GM12878 (cell line): ENCODE results near the gene CTDNEP1. TPM values are rescaled to one million over a fixed set of nuclear protein-coding genes. Genes with fewer than 3 reads are reported as not detected.

ENCODE experiments used
- BHLHE40 ChIP-seq, 2 experiments: fragments of 450-650 bp in 1 of 2; IDR thresholded peaks; 2 replicates each; pipeline ENCODE4 v1.6.1; 2011 to 2017; ENCODE audit warnings: low read depth in 2 of 2, borderline replicate concordance in 1 of 2, improper control_type of control experiment in 1 of 2, low read length in 1 of 2, mild to moderate bottlenecking in 1 of 2
- FOXK2 ChIP-seq: fragments of 450-650 bp; IDR thresholded peaks from 2 replicates; pipeline ENCODE4 v1.6.1; 2017; ENCODE audit warnings: mild to moderate bottlenecking, moderate library complexity
- HDAC2 ChIP-seq: fragments of 200-600 bp; sonication (generic); IDR thresholded peaks from 2 replicates; pipeline ENCODE4 v1.6.1; 2017
- MYB ChIP-seq: fragments of 150-350 bp; IDR thresholded peaks from 2 replicates; pipeline ENCODE4 v1.6.1; 2014; ENCODE audit warnings: mild to moderate bottlenecking, low read depth, low read length, borderline replicate concordance
- NFYA ChIP-seq: IDR thresholded peaks from 2 replicates; pipeline ENCODE4 v1.6.1; 2011; ENCODE audit warnings: low read depth, mild to moderate bottlenecking, low read length, improper control_type of control experiment, borderline replicate concordance
- NR2F1 ChIP-seq: fragments of 450-650 bp; conservative IDR thresholded peaks from 2 replicates; pipeline ENCODE4 v1.6.1; 2017; ENCODE audit warnings: mild to moderate bottlenecking
- PAX8 ChIP-seq: fragments of 450-650 bp; IDR thresholded peaks from 2 replicates; pipeline ENCODE4 v1.6.1; 2017; ENCODE audit warnings: mild to moderate bottlenecking, moderate library complexity
- POLR2AphosphoS2 ChIP-seq: IDR thresholded peaks from 2 replicates; pipeline ENCODE4 v1.6.1; 2011; ENCODE audit warnings: low read depth, mild to moderate bottlenecking, low read length, improper control_type of control experiment, moderate library complexity
- SMAD1 ChIP-seq: fragments of 450-650 bp; IDR thresholded peaks from 2 replicates; pipeline ENCODE4 v1.6.1; 2018; ENCODE audit warnings: mild to moderate bottlenecking, low read depth; ENCODE audit not compliant: partially characterized antibody
- SRF ChIP-seq, 2 experiments: IDR thresholded peaks; 2 replicates each; pipeline ENCODE4 v1.6.1; 2011; ENCODE audit warnings: low read depth in 2 of 2, low read length in 2 of 2, mild to moderate bottlenecking in 1 of 2, moderate library complexity in 1 of 2
- ZNF274 ChIP-seq: IDR thresholded peaks from one replicate; pipeline ENCODE4 v1.8.0; 2011; ENCODE audit not compliant: insufficient read length, insufficient read depth
- ZNF622 ChIP-seq: fragments of 450-650 bp; IDR thresholded peaks from 2 replicates; pipeline ENCODE4 v1.6.1; 2017; ENCODE audit warnings: mild to moderate bottlenecking, inconsistent platforms
- polyA plus RNA-seq, 11 experiments: library from polyadenylated mRNA; depleted of rRNA in 4 of 11; unstranded in 6 of 11; stranded (reverse) in 5 of 11; fragments of >200 nt; fragmentation: Nextera tagmentation in 4 of 11; fragmentation: Illumina TruSeq in 1 of 11; extraction: Ambion mirVana in 4 of 11; extraction: Trizol in 1 of 11; gene quantifications; 1 replicate in 1 of 11; 2 replicates in 10 of 11; pipeline versions ENCODE4 v1.2.1 to v1.2.3, GENCODE V29; 2011 to 2016; ENCODE audit warnings: inconsistent platforms in 2 of 11, missing spikeins in 2 of 11, low read depth in 1 of 11
- total RNA-seq, 4 experiments: library from RNA; depleted of rRNA in 3 of 4; stranded (reverse); fragments of >200 nt in 3 of 4; fragmentation: Illumina TruSeq in 1 of 4; extraction: Trizol in 1 of 4; gene quantifications; 2 replicates each; pipeline versions ENCODE4 v1.2.1 to v1.2.3, GENCODE V29; 2013 to 2021
- TF ChIP-seq, protein P1 (sequence below): fragments of 450-650 bp; IDR thresholded peaks from 2 replicates; pipeline ENCODE4 v1.6.1; 2014; ENCODE audit warnings: mild to moderate bottlenecking
- TF ChIP-seq, protein P2 (sequence below): fragments of 450-650 bp; IDR thresholded peaks from 2 replicates; pipeline ENCODE4 v1.6.1; 2017; ENCODE audit warnings: mild to moderate bottlenecking, moderate library complexity
- TF ChIP-seq, protein P3 (sequence below): fragments of 450-650 bp; IDR thresholded peaks from 2 replicates; pipeline ENCODE4 v1.6.1; 2017; ENCODE audit warnings: borderline replicate concordance
- TF ChIP-seq, protein P4 (sequence below): fragments of 150-350 bp; IDR thresholded peaks from 2 replicates; pipeline ENCODE4 v1.6.1; 2014; ENCODE audit warnings: mild to moderate bottlenecking, low read depth, low read length
- TF ChIP-seq, protein P5 (sequence below): IDR thresholded peaks from 2 replicates; pipeline ENCODE4 v1.6.1; 2011; ENCODE audit warnings: mild to moderate bottlenecking, low read depth, low read length, moderate library complexity; ENCODE audit not compliant: insufficient replicate concordance
- TF ChIP-seq, protein P6 (sequence below): IDR thresholded peaks from 2 replicates; pipeline ENCODE4 v1.6.1; 2011; ENCODE audit warnings: low read depth, low read length, improper control_type of control experiment, borderline replicate concordance

CTDNEP1 gene
- total and polyA plus RNA-seq, 10 of the 15 experiments (the other 5 are each of a cell fraction or from before 2014, with no cell fraction given): 23.7 to 176 (median 30.3) TPM

DNA sequence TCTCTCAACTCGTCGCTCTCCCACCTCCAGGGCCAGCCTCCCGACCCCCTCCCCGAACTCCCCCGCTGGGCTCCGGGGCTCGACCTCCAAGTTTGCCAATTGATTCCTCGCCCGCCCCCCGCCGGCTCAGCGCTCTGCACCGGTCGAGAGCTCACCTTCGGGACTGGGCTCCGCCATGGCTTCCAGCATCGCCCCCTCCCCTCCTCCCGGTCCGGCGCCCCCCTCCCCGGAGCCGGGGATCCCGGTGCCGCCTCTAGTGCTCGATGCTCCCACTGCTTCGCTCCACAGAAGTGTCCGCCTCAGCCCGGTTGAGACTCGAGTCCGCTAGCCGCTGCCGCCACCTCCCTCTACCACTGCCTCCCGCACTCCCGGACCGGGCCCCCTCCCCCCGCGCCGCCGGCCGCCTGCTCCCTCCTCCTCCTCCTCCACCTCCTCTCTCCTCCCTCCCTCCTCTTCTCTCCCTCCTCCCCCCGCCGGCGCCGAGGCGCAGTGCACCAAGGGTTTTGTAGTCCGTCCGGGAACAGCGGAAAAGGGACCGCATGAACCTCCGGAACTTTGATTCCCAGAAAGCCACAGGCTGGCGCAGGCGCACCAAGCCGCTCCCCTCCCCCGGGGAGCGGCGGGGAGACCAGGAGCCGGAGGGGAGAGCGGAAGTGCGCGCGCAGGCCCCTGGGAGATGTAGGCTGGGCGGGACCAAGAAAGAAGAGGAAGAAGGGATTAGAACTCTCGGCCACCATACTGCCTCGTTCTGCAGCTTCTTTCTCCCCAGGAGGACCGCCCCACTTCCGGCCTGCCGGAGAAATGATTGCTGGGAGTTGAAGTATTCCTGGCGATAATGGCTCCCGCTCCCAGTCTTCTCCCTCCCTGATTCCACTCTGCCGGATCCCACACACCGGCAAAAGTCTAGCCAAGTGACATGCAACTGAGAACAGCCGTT is 12.2 kb downstream of the CTDNEP1 start, which contains the start of gene PHF23 (continued):
- TF ChIP-seq, protein P1, sequence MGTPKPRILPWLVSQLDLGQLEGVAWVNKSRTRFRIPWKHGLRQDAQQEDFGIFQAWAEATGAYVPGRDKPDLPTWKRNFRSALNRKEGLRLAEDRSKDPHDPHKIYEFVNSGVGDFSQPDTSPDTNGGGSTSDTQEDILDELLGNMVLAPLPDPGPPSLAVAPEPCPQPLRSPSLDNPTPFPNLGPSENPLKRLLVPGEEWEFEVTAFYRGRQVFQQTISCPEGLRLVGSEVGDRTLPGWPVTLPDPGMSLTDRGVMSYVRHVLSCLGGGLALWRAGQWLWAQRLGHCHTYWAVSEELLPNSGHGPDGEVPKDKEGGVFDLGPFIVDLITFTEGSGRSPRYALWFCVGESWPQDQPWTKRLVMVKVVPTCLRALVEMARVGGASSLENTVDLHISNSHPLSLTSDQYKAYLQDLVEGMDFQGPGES: no peak
- no peak for TF ChIP-seq ZNF622
- TF ChIP-seq NR2F1: no peak
- TF ChIP-seq NFYA: no peak
- TF ChIP-seq, protein P2, sequence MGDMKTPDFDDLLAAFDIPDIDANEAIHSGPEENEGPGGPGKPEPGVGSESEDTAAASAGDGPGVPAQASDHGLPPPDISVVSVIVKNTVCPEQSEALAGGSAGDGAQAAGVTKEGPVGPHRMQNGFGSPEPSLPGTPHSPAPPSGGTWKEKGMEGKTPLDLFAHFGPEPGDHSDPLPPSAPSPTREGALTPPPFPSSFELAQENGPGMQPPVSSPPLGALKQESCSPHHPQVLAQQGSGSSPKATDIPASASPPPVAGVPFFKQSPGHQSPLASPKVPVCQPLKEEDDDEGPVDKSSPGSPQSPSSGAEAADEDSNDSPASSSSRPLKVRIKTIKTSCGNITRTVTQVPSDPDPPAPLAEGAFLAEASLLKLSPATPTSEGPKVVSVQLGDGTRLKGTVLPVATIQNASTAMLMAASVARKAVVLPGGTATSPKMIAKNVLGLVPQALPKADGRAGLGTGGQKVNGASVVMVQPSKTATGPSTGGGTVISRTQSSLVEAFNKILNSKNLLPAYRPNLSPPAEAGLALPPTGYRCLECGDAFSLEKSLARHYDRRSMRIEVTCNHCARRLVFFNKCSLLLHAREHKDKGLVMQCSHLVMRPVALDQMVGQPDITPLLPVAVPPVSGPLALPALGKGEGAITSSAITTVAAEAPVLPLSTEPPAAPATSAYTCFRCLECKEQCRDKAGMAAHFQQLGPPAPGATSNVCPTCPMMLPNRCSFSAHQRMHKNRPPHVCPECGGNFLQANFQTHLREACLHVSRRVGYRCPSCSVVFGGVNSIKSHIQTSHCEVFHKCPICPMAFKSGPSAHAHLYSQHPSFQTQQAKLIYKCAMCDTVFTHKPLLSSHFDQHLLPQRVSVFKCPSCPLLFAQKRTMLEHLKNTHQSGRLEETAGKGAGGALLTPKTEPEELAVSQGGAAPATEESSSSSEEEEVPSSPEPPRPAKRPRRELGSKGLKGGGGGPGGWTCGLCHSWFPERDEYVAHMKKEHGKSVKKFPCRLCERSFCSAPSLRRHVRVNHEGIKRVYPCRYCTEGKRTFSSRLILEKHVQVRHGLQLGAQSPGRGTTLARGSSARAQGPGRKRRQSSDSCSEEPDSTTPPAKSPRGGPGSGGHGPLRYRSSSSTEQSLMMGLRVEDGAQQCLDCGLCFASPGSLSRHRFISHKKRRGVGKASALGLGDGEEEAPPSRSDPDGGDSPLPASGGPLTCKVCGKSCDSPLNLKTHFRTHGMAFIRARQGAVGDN: no peak
- peak in 1 of 2 experiments; percentile 17; a peak in 1 of 4 replicates for TF ChIP-seq BHLHE40 (IDR thresholded peaks at IDR 0.05; ENCODE audit: borderline replicate concordance in 1 of 2, low read depth in 2 of 2, low read length in 1 of 2)
- 0 out of 4 replicates have a peak, but pooled peaks of 1 of the 2 experiments have one; percentile 40 for TF ChIP-seq SRF (IDR thresholded peaks at IDR 0.05; ENCODE audit: low read depth in 2 of 2, low read length in 2 of 2)
- TF ChIP-seq MYB: peak; percentile 40; the same call in 1 of the 2 replicates
- TF ChIP-seq ZNF274: no peak
- TF ChIP-seq, protein P3, sequence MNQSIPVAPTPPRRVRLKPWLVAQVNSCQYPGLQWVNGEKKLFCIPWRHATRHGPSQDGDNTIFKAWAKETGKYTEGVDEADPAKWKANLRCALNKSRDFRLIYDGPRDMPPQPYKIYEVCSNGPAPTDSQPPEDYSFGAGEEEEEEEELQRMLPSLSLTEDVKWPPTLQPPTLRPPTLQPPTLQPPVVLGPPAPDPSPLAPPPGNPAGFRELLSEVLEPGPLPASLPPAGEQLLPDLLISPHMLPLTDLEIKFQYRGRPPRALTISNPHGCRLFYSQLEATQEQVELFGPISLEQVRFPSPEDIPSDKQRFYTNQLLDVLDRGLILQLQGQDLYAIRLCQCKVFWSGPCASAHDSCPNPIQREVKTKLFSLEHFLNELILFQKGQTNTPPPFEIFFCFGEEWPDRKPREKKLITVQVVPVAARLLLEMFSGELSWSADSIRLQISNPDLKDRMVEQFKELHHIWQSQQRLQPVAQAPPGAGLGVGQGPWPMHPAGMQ: no peak
- TF ChIP-seq FOXK2: no peak
- no peak for TF ChIP-seq HDAC2
- TF ChIP-seq PAX8: no peak
- no peak for TF ChIP-seq SMAD1
- TF ChIP-seq, protein P4, sequence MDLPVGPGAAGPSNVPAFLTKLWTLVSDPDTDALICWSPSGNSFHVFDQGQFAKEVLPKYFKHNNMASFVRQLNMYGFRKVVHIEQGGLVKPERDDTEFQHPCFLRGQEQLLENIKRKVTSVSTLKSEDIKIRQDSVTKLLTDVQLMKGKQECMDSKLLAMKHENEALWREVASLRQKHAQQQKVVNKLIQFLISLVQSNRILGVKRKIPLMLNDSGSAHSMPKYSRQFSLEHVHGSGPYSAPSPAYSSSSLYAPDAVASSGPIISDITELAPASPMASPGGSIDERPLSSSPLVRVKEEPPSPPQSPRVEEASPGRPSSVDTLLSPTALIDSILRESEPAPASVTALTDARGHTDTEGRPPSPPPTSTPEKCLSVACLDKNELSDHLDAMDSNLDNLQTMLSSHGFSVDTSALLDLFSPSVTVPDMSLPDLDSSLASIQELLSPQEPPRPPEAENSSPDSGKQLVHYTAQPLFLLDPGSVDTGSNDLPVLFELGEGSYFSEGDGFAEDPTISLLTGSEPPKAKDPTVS: no peak
- TF ChIP-seq, protein P5, sequence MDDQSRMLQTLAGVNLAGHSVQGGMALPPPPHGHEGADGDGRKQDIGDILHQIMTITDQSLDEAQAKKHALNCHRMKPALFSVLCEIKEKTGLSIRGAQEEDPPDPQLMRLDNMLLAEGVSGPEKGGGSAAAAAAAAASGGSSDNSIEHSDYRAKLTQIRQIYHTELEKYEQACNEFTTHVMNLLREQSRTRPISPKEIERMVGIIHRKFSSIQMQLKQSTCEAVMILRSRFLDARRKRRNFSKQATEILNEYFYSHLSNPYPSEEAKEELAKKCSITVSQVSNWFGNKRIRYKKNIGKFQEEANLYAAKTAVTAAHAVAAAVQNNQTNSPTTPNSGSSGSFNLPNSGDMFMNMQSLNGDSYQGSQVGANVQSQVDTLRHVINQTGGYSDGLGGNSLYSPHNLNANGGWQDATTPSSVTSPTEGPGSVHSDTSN: no peak
- TF ChIP-seq POLR2AphosphoS2: peak; percentile 62; the same call in 1 of the 2 replicates
- TF ChIP-seq, protein P6, sequence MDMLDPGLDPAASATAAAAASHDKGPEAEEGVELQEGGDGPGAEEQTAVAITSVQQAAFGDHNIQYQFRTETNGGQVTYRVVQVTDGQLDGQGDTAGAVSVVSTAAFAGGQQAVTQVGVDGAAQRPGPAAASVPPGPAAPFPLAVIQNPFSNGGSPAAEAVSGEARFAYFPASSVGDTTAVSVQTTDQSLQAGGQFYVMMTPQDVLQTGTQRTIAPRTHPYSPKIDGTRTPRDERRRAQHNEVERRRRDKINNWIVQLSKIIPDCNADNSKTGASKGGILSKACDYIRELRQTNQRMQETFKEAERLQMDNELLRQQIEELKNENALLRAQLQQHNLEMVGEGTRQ: no peak
